Skeletal muscle tissue (tissue), 4 donors: ENCODE measurements around the gene ELMO1. TPM values are rescaled to one million over a fixed set of nuclear protein-coding genes. Genes with fewer than 3 reads are reported as not detected.
"Not testable (repeated sequence)": the region's sequence is repeated elsewhere in the genome, so short reads cannot be mapped to it uniquely, and the experiment has no call there.

ENCODE experiments used
- H3K27ac ChIP-seq: one replicate; pipeline ENCODE4 v1.7.0; 2013; ENCODE audit warnings: mild to moderate bottlenecking, low read depth, low read length, inconsistent platforms
- H3K27me3 ChIP-seq, 3 donors: one replicate each; pipeline ENCODE4 v1.7.0; 2013; ENCODE audit warnings: low read length in 3 of 3; ENCODE audit not compliant: control insufficient read depth in 3 of 3, insufficient read depth in 3 of 3
- H3K36me3 ChIP-seq, 3 donors: one replicate each; pipeline ENCODE4 v1.7.0; 2013; ENCODE audit warnings: low read length in 3 of 3; ENCODE audit not compliant: control insufficient read depth in 3 of 3, insufficient read depth in 3 of 3
- H3K4me1 ChIP-seq, 3 donors: one replicate each; pipeline ENCODE4 v1.7.0; 2013; ENCODE audit warnings: low read length in 3 of 3, mild to moderate bottlenecking in 3 of 3; ENCODE audit not compliant: control insufficient read depth in 3 of 3, insufficient read depth in 3 of 3
- H3K4me3 ChIP-seq, 3 donors: one replicate each; pipeline ENCODE4 v1.7.0; 2013; ENCODE audit warnings: low read length in 3 of 3
- H3K9ac ChIP-seq, 3 donors: one replicate each; pipeline ENCODE4 v1.7.0; 2013; ENCODE audit warnings: low read length in 3 of 3, mild to moderate bottlenecking in 3 of 3, moderate library complexity in 2 of 3, low read depth in 1 of 3
- H3K9me3 ChIP-seq, 3 donors: one replicate each; pipeline ENCODE4 v1.7.0; 2013; ENCODE audit warnings: low read length in 3 of 3; ENCODE audit not compliant: control insufficient read depth in 3 of 3
- total RNA-seq: library from RNA; depleted of rRNA; stranded (reverse); fragments of >200 nt; gene quantifications from one replicate; pipeline ENCODE4 v1.2.3, GENCODE V29; 2014
- donor health status: Osteomylitis.

Gene ELMO1
- total RNA-seq, 1 donor from 2014 or later = 52.7 TPM

DNA sequence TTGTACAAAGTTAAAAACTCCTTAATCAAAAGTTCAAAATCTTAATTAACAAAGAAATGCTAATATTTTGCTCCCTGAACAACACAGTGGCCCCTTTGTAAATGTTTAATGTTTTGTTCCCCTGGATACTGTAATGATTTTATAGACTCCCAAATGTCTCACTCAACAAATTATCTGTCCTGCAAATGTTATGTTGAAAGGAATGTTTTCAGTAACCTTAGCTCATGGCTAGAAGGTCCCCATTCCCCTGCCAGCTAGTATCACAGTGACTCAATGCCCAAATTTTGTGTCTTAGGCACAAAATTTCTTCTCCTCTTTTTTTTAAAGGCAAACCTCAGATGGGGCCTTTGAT, 298.9 kb downstream of the ELMO1 start:
- Histone ChIP-seq H3K36me3 (no peaks in the 10 kb centered on the region), H3K4me1 (no peaks in the 10 kb centered on the region), H3K27ac (no peak overlapping the region)

GRCh38 chr7:37149051-37149772, 299.5 kb downstream of the ELMO1 start:
- no peak overlapping the region for H3K27ac ChIP-seq

More for the DNA sequence above, 298.9 kb downstream of the ELMO1 start:
- Histone ChIP-seq H3K9me3 (no peaks in the 10 kb centered on the region), H3K9ac (no peak overlapping the region), H3K4me3 (no peak overlapping the region), H3K27me3 (no peaks in the 10 kb centered on the region)

DNA sequence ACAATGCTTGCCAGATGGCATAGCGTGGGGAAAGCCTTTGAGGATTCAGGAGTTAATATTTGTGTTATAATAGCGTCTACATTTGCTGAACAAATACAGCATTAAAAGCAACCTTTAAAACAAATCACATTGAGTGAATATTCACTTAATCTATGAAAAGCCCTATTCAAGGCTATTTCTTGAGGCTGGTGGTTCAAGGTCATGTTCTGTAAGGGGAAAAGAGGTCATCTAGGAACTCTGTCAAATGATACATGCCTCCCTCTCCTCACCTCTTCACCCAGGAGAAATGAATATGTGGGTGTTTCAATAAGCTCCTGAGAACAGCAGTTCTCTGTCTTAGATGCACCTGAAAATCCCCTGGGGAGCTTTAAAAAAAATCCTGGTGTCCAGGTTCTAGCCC, 303.0 kb downstream of the ELMO1 start:
- Histone ChIP-seq H3K27ac (no peak overlapping the region), H3K36me3 (no peaks in the 10 kb centered on the region), H3K4me1 (no peaks in the 10 kb centered on the region), H3K4me3 (no peak overlapping the region), H3K27me3 (no peaks in the 10 kb centered on the region), H3K9ac (no peak overlapping the region), H3K9me3 (no peaks in the 10 kb centered on the region)

More at GRCh38 chr7:37149051-37149772, 299.5 kb downstream of the ELMO1 start:
- H3K36me3 ChIP-seq = no peaks in the 10 kb centered on the region
- no peak overlapping the region for H3K4me3 ChIP-seq
- no peaks in the 10 kb centered on the region for H3K27me3 ChIP-seq
- no peak overlapping the region for H3K9ac ChIP-seq
- H3K4me1 ChIP-seq = no peaks in the 10 kb centered on the region
- H3K9me3 ChIP-seq = no peaks in the 10 kb centered on the region

DNA sequence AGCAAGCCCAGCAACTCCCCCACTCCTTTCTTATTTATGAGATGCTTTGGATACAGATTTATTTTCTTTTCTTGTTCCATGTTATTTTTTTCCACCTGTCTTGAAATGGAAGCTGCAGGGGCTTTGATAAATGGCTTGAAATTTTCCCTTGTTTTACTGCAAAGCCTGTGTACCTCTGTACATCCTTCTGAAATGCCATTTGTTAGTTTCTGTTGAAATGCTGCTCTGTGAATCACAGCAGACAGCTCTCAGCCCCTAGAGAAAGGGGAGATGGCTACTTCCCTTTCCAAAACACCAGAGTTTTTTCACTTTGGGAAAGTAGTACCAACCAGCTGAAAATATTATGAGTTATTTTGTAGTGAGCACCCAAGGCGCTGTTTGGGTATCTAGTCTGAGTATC, 304.2 kb downstream of the ELMO1 start:
- no peak overlapping the region for H3K27ac ChIP-seq
- H3K27me3 ChIP-seq = no peaks in the 10 kb centered on the region
- H3K9ac ChIP-seq = no peak overlapping the region
- H3K36me3 ChIP-seq = no peaks in the 10 kb centered on the region
- no peak overlapping the region for H3K4me3 ChIP-seq
- H3K9me3 ChIP-seq = no peaks in the 10 kb centered on the region
- no peaks in the 10 kb centered on the region for H3K4me1 ChIP-seq

DNA sequence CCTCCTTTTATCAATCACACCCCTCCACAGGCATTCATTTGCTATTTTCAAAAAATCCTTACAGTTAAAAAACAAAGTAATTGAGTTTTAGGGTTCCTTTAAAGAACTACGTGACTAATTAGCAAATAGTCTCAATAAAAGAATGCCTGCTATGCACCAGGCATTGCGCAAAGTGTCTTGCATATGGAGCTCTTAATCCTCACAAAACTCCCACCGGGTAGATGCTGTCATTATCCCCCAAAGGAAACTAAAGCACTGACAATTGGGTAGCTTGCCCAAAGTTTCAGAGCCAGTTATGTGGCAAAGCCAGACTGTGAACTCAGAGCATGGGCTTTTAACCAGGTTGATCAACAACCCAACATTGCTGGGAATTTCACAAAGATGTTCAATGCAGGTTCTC, 305.7 kb downstream of the ELMO1 start:
- H3K36me3 ChIP-seq = no peaks in the 10 kb centered on the region
- no peaks in the 10 kb centered on the region for H3K9me3 ChIP-seq
- no peaks in the 10 kb centered on the region for H3K4me1 ChIP-seq
- no peak overlapping the region for H3K4me3 ChIP-seq
- H3K9ac ChIP-seq = no peak overlapping the region
- no peaks in the 10 kb centered on the region for H3K27me3 ChIP-seq
- H3K27ac ChIP-seq = no peak overlapping the region

GRCh38 chr7:37141742-37142141, 306.9 kb downstream of the ELMO1 start:
- Histone ChIP-seq H3K27me3 (no peaks in the 10 kb centered on the region), H3K9me3 (no peaks in the 10 kb centered on the region), H3K27ac (no peak overlapping the region), H3K36me3 (no peaks in the 10 kb centered on the region), H3K9ac (no peak overlapping the region), H3K4me3 (no peak overlapping the region), H3K4me1 (no peaks in the 10 kb centered on the region)

DNA sequence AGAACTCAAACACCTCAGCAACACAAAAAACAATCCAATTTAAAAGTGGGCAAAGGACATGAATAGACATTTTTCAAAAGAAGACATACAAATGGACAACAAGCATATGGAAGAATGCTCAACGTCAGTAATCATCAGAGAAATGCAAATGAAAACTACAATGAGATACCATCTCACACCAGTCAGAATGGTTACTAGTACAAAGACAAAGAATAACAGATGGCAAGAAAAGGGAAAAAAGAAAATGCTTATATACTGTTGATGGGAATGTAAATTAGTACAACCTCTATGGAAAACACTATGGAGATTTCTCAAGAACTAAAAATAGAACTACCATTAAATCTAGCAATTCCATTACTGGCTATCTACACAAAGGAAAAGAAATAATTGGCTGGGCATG, 314.8 kb downstream of the ELMO1 start:
- not testable (repeated sequence) for H3K9me3 ChIP-seq, H3K27me3 ChIP-seq, H3K36me3 ChIP-seq, H3K4me3 ChIP-seq, H3K27ac ChIP-seq, H3K4me1 ChIP-seq, H3K9ac ChIP-seq

DNA sequence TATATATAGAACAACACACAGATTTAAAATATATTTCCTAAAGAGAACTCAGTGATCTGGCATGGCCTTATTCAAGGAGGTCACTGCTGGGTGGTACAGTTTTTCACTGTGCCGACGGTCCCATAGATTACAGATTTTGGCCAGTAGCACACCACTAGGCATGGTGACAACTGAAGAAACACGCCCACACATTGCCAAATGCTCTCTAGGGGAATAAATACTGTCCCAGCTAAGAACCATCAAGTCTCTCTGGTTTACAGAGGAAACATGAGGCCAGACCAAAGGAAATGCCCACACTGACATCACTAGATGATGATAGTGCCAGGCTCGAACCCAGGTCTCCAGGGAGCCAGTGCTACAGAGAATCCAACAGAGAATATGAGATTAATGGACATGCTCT, 316.8 kb downstream of the ELMO1 start:
- no peaks in the 10 kb centered on the region for H3K9me3 ChIP-seq
- no peak overlapping the region for H3K27ac ChIP-seq
- H3K27me3 ChIP-seq = no peaks in the 10 kb centered on the region
- H3K4me3 ChIP-seq = no peak overlapping the region
- H3K9ac ChIP-seq = no peak overlapping the region
- H3K36me3 ChIP-seq = peaks cover 0 to 7% (median 6%) of the 10 kb centered on the region in 3 donors
- peaks cover 0 to 3% (median 0%) of the 10 kb centered on the region in 3 donors for H3K4me1 ChIP-seq

- H3K4me1 ChIP-seq = peaks cover 0 to 3% (median 0%) of the 10 kb centered on the region in 3 donors
- H3K4me3 ChIP-seq = no peak overlapping the region
- no peak overlapping the region for H3K27ac ChIP-seq
- no peaks in the 10 kb centered on the region for H3K9me3 ChIP-seq
- no peaks in the 10 kb centered on the region for H3K27me3 ChIP-seq
- peaks cover 0 to 7% (median 6%) of the 10 kb centered on the region in 3 donors for H3K36me3 ChIP-seq
- H3K9ac ChIP-seq = no peak overlapping the region
Measured at GRCh38 chr7:37129035-37129425, 319.6 kb downstream of the ELMO1 start.

- H3K27ac ChIP-seq = no peak overlapping the region
Measured at GRCh38 chr7:37128327-37129034, 320.2 kb downstream of the ELMO1 start.

More at GRCh38 chr7:37128327-37129034, 320.2 kb downstream of the ELMO1 start:
- H3K27me3 ChIP-seq = no peaks in the 10 kb centered on the region
- H3K4me1 ChIP-seq = peaks cover 0 to 3% (median 0%) of the 10 kb centered on the region in 3 donors
- no peak overlapping the region for H3K4me3 ChIP-seq
- H3K36me3 ChIP-seq = peaks cover 0 to 7% (median 6%) of the 10 kb centered on the region in 3 donors
- H3K9me3 ChIP-seq = no peaks in the 10 kb centered on the region
- no peak overlapping the region for H3K9ac ChIP-seq
